ENCODE measurements around the gene PDIA4. TPM values are rescaled to one million over a fixed set of nuclear protein-coding genes. Genes with fewer than 3 reads are reported as not detected.
A peak's percentile ranks its signal among the peaks of the same experiment; 100 is the strongest.

Gene PDIA4
- polyA plus RNA-seq, 2 of the 4 experiments (the other 2 are of a cell fraction) = 175 to 214 TPM

- Histone ChIP-seq H3K9me3 (no peaks in the 10 kb centered on the region), H3K4me3 (peak overlapping the region; percentile 54), H3K4me1 (0 out of 3 replicates have a peak, but pooled peaks cover 9% of the 10 kb centered on the region), H3K27ac (peak overlapping the region; percentile 61 to 79), H3K4me2 (peak overlapping the region; percentile 92)
- TF ChIP-seq PBX3 (IDR thresholded peaks at IDR 0.05) = no peak
- no peak for TF ChIP-seq CBX2 (IDR thresholded peaks at IDR 0.05; ENCODE audit: borderline replicate concordance, low read depth)
- TF ChIP-seq CTCF (IDR thresholded peaks at IDR 0.05) = no peak
- TF ChIP-seq JUNB (IDR thresholded peaks at IDR 0.05) = no peak
- TF ChIP-seq CHD4 (IDR thresholded peaks at IDR 0.05; ENCODE audit: borderline replicate concordance) = no peak
- TF ChIP-seq KDM1A (IDR thresholded peaks at IDR 0.05; ENCODE audit: low read depth) = no peak
- TF ChIP-seq EHMT2 (IDR thresholded peaks at IDR 0.05; ENCODE audit: low read depth) = no peak
- TF ChIP-seq RAD21 (conservative IDR thresholded peaks at IDR 0.05 in 1 of 2, IDR thresholded peaks at IDR 0.05 in 1 of 2) = no peak
- TF ChIP-seq TP53 (CRISPR knock-in tag; IDR thresholded peaks at IDR 0.05) = no peak
- no peak for TF ChIP-seq RARB (CRISPR knock-in tag; IDR thresholded peaks at IDR 0.05)
- TF ChIP-seq CEBPB (IDR thresholded peaks at IDR 0.05) = no peak
- no peak for TF ChIP-seq CHD2 (IDR thresholded peaks at IDR 0.05; ENCODE audit: low read length, partially characterized antibody)
- TF ChIP-seq HES2 (IDR thresholded peaks at IDR 0.05) = no peak
- no peak for TF ChIP-seq RCOR1 (IDR thresholded peaks at IDR 0.05; ENCODE audit: low read depth, low read length)
- TF ChIP-seq BHLHE40 (IDR thresholded peaks at IDR 0.05; ENCODE audit: low read depth, low read length) = no peak
- TF ChIP-seq GATA3 (IDR thresholded peaks at IDR 0.05; ENCODE audit: borderline replicate concordance) = no peak
- no peak for TF ChIP-seq E2F6 (IDR thresholded peaks at IDR 0.05; ENCODE audit: borderline replicate concordance, low read depth)
- no peak for TF ChIP-seq CBX8 (IDR thresholded peaks at IDR 0.05)
- ChIA-PET CTCF (interaction anchor here (0.9 to 5.7 kb wide), 16 partner anchors 19 to 700 kb away, joined by 3 to 43 read pairs (median 8); no protein-coding TSS in a partner anchor), POLR2A (interaction anchor here (2.0 kb wide), 1 partner anchor 23 kb away, joined by 9 read pairs; no protein-coding TSS in a partner anchor)
- WGBS (ENCODE audit: missing lambda C conversion rate) = 41% methylated on average over 15 of the region's 15 CpGs
- peak in 1 of 2 experiments; percentile 60 for DNase-seq (ENCODE audit: low read depth in 1 of 2, low spot score in 1 of 2)
- ATAC-seq = peak in 1 of 2 experiments; percentile 1; a peak in 2 of 6 replicates
- FAIRE-seq = no peak
Measured at GRCh38 chr7:148964483-148965267, 63.6 kb downstream of the PDIA4 start.

GRCh38 chr7:148963583-148964482, 64.5 kb downstream of the PDIA4 start:
- Histone ChIP-seq H3K4me3 (peak overlapping the region; percentile 54), H3K9me3 (no peaks in the 10 kb centered on the region), H3K4me1 (0 out of 3 replicates have a peak, but pooled peaks cover 9% of the 10 kb centered on the region), H3K4me2 (peak overlapping the region; percentile 92), H3K27ac (peak overlapping the region; percentile 61 to 79)
- POLR2A ChIA-PET = interaction anchor here (0.5 to 2.0 kb wide), 3 partner anchors 21 to 115 kb away, joined by 3 to 9 read pairs (median 3); no protein-coding TSS in a partner anchor
- DNase-seq (ENCODE audit: low read depth in 1 of 2, low spot score in 1 of 2) = peak in 1 of 2 experiments; percentile 63
- ATAC-seq = peak; percentile 28 to 45
- TF ChIP-seq CHD4 (IDR thresholded peaks at IDR 0.05; ENCODE audit: borderline replicate concordance) = peak; percentile 61; the same call in 1 of the 2 replicates
- peak; percentile 80 for TF ChIP-seq KDM1A (IDR thresholded peaks at IDR 0.05; ENCODE audit: low read depth)
- TF ChIP-seq POLR2AphosphoS2 (conservative IDR thresholded peaks at IDR 0.05; ENCODE audit: low read length) = no peak
- WGBS (ENCODE audit: missing lambda C conversion rate) = 2% methylated on average over 20 of the region's 20 CpGs
- no peak for FAIRE-seq
- CTCF ChIA-PET = interaction anchor here (0.6 to 5.7 kb wide), 29 partner anchors 12 to 703 kb away, joined by 3 to 43 read pairs (median 4); no protein-coding TSS in a partner anchor

Data from A549 (cell line).